ENCODE measurements around the gene IGF2BP2.

IGF2BP2 gene

GRCh38 chr3:185717627-185718402 lies 107.0 kb downstream of the IGF2BP2 start:
- Histone ChIP-seq H3K4me3 (ENCODE audit: low read length) (no peak overlapping the region), H3K36me3 (ENCODE audit: control insufficient read depth, insufficient read depth, low read length) (no peaks in the 10 kb centered on the region), H3K4me1 (ENCODE audit: control insufficient read depth, insufficient read depth, low read length) (no peaks in the 10 kb centered on the region), H3K27me3 (ENCODE audit: control insufficient read depth, insufficient read depth, low read length) (no peaks in the 10 kb centered on the region), H3K9ac (ENCODE audit: low read length) (no peak overlapping the region), H3K27ac (ENCODE audit: low read depth, low read length) (no peak overlapping the region)

GRCh38 chr3:185717121-185717520 lies 107.7 kb downstream of the IGF2BP2 start:
- no peaks in the 10 kb centered on the region for H3K36me3 ChIP-seq (ENCODE audit: control insufficient read depth, insufficient read depth, low read length)
- H3K4me3 ChIP-seq (ENCODE audit: low read length) = no peak overlapping the region
- H3K27me3 ChIP-seq (ENCODE audit: control insufficient read depth, insufficient read depth, low read length) = no peaks in the 10 kb centered on the region
- no peak overlapping the region for H3K27ac ChIP-seq (ENCODE audit: low read depth, low read length)
- H3K9ac ChIP-seq (ENCODE audit: low read length) = no peak overlapping the region
- H3K4me1 ChIP-seq (ENCODE audit: control insufficient read depth, insufficient read depth, low read length) = no peaks in the 10 kb centered on the region

GRCh38 chr3:185716436-185717108 lies 108.3 kb downstream of the IGF2BP2 start:
- H3K4me3 ChIP-seq (ENCODE audit: low read length) = no peak overlapping the region
- no peaks in the 10 kb centered on the region for H3K4me1 ChIP-seq (ENCODE audit: control insufficient read depth, insufficient read depth, low read length)
- H3K9ac ChIP-seq (ENCODE audit: low read length) = no peak overlapping the region
- H3K27ac ChIP-seq (ENCODE audit: low read depth, low read length) = no peak overlapping the region
- no peaks in the 10 kb centered on the region for H3K36me3 ChIP-seq (ENCODE audit: control insufficient read depth, insufficient read depth, low read length)
- no peaks in the 10 kb centered on the region for H3K27me3 ChIP-seq (ENCODE audit: control insufficient read depth, insufficient read depth, low read length)

- Histone ChIP-seq H3K36me3 (ENCODE audit: control insufficient read depth, insufficient read depth, low read length) (no peaks in the 10 kb centered on the region), H3K4me3 (ENCODE audit: low read length) (no peak overlapping the region), H3K9ac (ENCODE audit: low read length) (no peak overlapping the region), H3K4me1 (ENCODE audit: control insufficient read depth, insufficient read depth, low read length) (no peaks in the 10 kb centered on the region), H3K27ac (ENCODE audit: low read depth, low read length) (no peak overlapping the region), H3K27me3 (ENCODE audit: control insufficient read depth, insufficient read depth, low read length) (no peaks in the 10 kb centered on the region)
These were observed 109.8 kb downstream of the IGF2BP2 start for GRCh38 chr3:185715091-185715490.

- Histone ChIP-seq H3K4me1 (ENCODE audit: control insufficient read depth, insufficient read depth, low read length) (no peaks in the 10 kb centered on the region), H3K27ac (ENCODE audit: low read depth, low read length) (no peak overlapping the region), H3K4me3 (ENCODE audit: low read length) (no peak overlapping the region), H3K27me3 (ENCODE audit: control insufficient read depth, insufficient read depth, low read length) (no peaks in the 10 kb centered on the region), H3K9ac (ENCODE audit: low read length) (no peak overlapping the region), H3K36me3 (ENCODE audit: control insufficient read depth, insufficient read depth, low read length) (no peaks in the 10 kb centered on the region)
These were observed 110.8 kb downstream of the IGF2BP2 start for GRCh38 chr3:185714085-185714484.

GRCh38 chr3:185713015-185713414 lies 111.8 kb downstream of the IGF2BP2 start:
- Histone ChIP-seq H3K27me3 (ENCODE audit: control insufficient read depth, insufficient read depth, low read length) (no peaks in the 10 kb centered on the region), H3K4me1 (ENCODE audit: control insufficient read depth, insufficient read depth, low read length) (no peaks in the 10 kb centered on the region), H3K4me3 (ENCODE audit: low read length) (no peak overlapping the region), H3K27ac (ENCODE audit: low read depth, low read length) (no peak overlapping the region), H3K36me3 (ENCODE audit: control insufficient read depth, insufficient read depth, low read length) (no peaks in the 10 kb centered on the region), H3K9ac (ENCODE audit: low read length) (no peak overlapping the region)

- Histone ChIP-seq H3K36me3 (ENCODE audit: control insufficient read depth, insufficient read depth, low read length) (no peaks in the 10 kb centered on the region), H3K27me3 (ENCODE audit: control insufficient read depth, insufficient read depth, low read length) (no peaks in the 10 kb centered on the region), H3K4me1 (ENCODE audit: control insufficient read depth, insufficient read depth, low read length) (no peaks in the 10 kb centered on the region), H3K27ac (ENCODE audit: low read depth, low read length) (no peak overlapping the region), H3K9ac (ENCODE audit: low read length) (no peak overlapping the region), H3K4me3 (ENCODE audit: low read length) (no peak overlapping the region)
These were observed 112.5 kb downstream of the IGF2BP2 start for GRCh38 chr3:185712337-185712736.

GRCh38 chr3:185711255-185711870 lies 113.5 kb downstream of the IGF2BP2 start:
- no peak overlapping the region for H3K27ac ChIP-seq (ENCODE audit: low read depth, low read length)
- H3K36me3 ChIP-seq (ENCODE audit: control insufficient read depth, insufficient read depth, low read length) = no peaks in the 10 kb centered on the region
- H3K27me3 ChIP-seq (ENCODE audit: control insufficient read depth, insufficient read depth, low read length) = no peaks in the 10 kb centered on the region
- H3K4me3 ChIP-seq (ENCODE audit: low read length) = no peak overlapping the region
- no peak overlapping the region for H3K9ac ChIP-seq (ENCODE audit: low read length)
- no peaks in the 10 kb centered on the region for H3K4me1 ChIP-seq (ENCODE audit: control insufficient read depth, insufficient read depth, low read length)

GRCh38 chr3:185709251-185709955 lies 115.4 kb downstream of the IGF2BP2 start:
- no peak overlapping the region for H3K4me3 ChIP-seq (ENCODE audit: low read length)
- no peaks in the 10 kb centered on the region for H3K4me1 ChIP-seq (ENCODE audit: control insufficient read depth, insufficient read depth, low read length)
- no peak overlapping the region for H3K9ac ChIP-seq (ENCODE audit: low read length)
- H3K27ac ChIP-seq (ENCODE audit: low read depth, low read length) = no peak overlapping the region
- H3K27me3 ChIP-seq (ENCODE audit: control insufficient read depth, insufficient read depth, low read length) = no peaks in the 10 kb centered on the region
- H3K36me3 ChIP-seq (ENCODE audit: control insufficient read depth, insufficient read depth, low read length) = no peaks in the 10 kb centered on the region

GRCh38 chr3:185708392-185708791 lies 116.5 kb downstream of the IGF2BP2 start:
- Histone ChIP-seq H3K4me1 (ENCODE audit: control insufficient read depth, insufficient read depth, low read length) (no peaks in the 10 kb centered on the region), H3K27ac (ENCODE audit: low read depth, low read length) (no peak overlapping the region), H3K9ac (ENCODE audit: low read length) (no peak overlapping the region), H3K4me3 (ENCODE audit: low read length) (no peak overlapping the region), H3K27me3 (ENCODE audit: control insufficient read depth, insufficient read depth, low read length) (no peaks in the 10 kb centered on the region), H3K36me3 (ENCODE audit: control insufficient read depth, insufficient read depth, low read length) (no peaks in the 10 kb centered on the region)

- Histone ChIP-seq H3K4me3 (ENCODE audit: low read length) (no peak overlapping the region), H3K36me3 (ENCODE audit: control insufficient read depth, insufficient read depth, low read length) (no peaks in the 10 kb centered on the region), H3K27me3 (ENCODE audit: control insufficient read depth, insufficient read depth, low read length) (no peaks in the 10 kb centered on the region), H3K9ac (ENCODE audit: low read length) (no peak overlapping the region), H3K27ac (ENCODE audit: low read depth, low read length) (no peak overlapping the region), H3K4me1 (ENCODE audit: control insufficient read depth, insufficient read depth, low read length) (no peaks in the 10 kb centered on the region)
These were observed 119.3 kb downstream of the IGF2BP2 start for GRCh38 chr3:185705498-185705897.
